Astrocyte of the cerebellum (primary cell): Measurements from ENCODE around the gene IFNAR1.
A peak's percentile ranks its signal among the peaks of the same experiment; 100 is the strongest.

Source experiments
- DNase-seq: peaks from one replicate; pipeline ENCODE4 v3.0.0-alpha.2; 2011; ENCODE audit warnings: low read depth
- H3K4me3 ChIP-seq: 2 replicates; pipeline ENCODE4 v1.5.1; 2011; ENCODE audit warnings: mild to moderate bottlenecking, low read depth, low read length, moderate library complexity
- in situ Hi-C: cut with HindIII; loops from 2 replicates; pipeline ENCODE4 v1.10.0; 2017; ENCODE audit warnings: low sequenced_read_pairs
- TF ChIP-seq, protein P1 (sequence below): IDR thresholded peaks from 2 replicates; pipeline ENCODE4 v1.5.1; 2012; ENCODE audit warnings: low read length, low read depth, moderate library complexity, mild to moderate bottlenecking; ENCODE audit errors: missing control alignments

Gene IFNAR1

DNA sequence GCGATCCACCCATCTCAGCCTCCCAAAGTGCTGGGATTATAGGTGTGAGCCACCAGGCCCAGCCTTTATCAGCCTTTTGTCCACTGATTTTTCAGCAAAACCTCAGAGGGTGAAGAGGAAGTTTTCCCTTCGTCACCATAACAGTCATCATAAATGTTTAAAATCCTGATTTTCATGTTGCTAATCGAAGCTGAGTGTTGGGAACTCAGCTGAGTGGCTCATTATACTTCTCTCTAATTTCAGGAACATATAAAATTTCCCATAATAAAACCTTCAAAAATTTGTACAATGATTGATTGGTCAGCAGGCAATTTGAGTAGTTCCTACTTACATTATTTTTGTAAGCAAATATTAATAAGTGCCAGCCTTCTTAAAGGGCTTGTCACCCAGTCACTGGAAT, 46.6 kb downstream of the IFNAR1 start:
- H3K4me3 ChIP-seq: no peak overlapping the region
- TF ChIP-seq, protein P1, sequence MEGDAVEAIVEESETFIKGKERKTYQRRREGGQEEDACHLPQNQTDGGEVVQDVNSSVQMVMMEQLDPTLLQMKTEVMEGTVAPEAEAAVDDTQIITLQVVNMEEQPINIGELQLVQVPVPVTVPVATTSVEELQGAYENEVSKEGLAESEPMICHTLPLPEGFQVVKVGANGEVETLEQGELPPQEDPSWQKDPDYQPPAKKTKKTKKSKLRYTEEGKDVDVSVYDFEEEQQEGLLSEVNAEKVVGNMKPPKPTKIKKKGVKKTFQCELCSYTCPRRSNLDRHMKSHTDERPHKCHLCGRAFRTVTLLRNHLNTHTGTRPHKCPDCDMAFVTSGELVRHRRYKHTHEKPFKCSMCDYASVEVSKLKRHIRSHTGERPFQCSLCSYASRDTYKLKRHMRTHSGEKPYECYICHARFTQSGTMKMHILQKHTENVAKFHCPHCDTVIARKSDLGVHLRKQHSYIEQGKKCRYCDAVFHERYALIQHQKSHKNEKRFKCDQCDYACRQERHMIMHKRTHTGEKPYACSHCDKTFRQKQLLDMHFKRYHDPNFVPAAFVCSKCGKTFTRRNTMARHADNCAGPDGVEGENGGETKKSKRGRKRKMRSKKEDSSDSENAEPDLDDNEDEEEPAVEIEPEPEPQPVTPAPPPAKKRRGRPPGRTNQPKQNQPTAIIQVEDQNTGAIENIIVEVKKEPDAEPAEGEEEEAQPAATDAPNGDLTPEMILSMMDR: no peak
- no peak for DNase-seq
- in situ Hi-C loops: no loop called here

DNA sequence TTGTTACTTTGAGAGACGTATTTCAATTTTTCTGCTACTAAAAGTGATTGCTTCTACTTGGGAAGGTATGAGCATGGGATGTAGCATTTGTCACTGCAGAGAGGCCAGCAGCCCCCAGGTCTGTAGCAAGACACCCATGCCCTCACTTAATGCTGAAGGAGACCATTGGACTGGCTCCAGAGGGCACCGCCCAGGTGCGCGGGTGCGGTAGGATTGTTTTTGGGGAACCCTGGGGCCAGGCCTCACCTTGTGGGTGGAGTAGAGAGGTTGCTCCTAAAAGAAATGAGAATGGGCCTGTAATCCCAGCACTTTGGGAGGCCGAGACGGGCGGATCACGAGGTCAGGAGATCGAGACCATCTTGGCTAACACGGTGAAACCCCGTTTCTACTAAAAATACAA, 47.8 kb downstream of the IFNAR1 start:
- TF ChIP-seq, protein P1: no peak
- no peak overlapping the region for H3K4me3 ChIP-seq
- in situ Hi-C loops: no loop called here
- no peak for DNase-seq

DNA sequence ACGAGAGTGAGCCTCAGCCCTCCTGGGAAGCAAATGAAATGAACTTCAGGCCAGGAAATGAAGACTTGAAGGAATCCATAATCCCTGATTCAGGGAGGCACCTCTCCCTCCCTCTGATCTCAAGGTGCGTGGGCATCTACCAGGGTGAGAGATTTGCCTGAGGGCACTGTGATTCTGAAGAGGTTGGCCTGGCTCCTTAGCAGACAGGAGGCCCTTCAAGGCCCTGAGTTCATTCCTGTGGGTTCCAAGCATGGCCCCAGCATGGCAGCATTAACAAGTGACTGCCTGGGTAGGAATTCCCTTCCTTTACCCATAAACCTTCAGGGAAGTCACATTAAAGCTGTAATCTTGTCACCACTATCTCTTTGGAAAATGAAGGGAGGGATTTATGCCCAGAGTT, 48.7 kb downstream of the IFNAR1 start:
- TF ChIP-seq, protein P1: no peak
- no peak overlapping the region for H3K4me3 ChIP-seq
- no peak for DNase-seq
- in situ Hi-C loops: no loop called here

DNA sequence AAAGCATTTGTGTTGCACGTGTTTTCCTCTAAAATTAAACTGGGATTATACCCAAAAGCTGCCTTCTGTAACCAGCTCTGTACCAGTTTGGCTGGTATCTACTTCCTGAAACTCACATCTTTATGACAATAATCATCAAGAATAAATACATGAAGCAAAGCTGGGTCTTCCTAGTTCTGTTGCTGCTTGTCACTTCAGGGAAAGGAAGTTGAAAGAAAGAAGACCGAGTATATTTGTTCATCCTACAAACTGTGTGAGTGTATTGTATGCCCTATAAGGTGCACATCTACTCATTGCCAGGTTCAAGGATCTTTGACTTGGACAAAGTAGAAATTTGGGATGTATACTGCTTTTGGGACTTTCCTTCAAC, 49.3 kb downstream of the IFNAR1 start:
- no peak for DNase-seq
- in situ Hi-C loops: no loop called here
- no peak overlapping the region for H3K4me3 ChIP-seq

DNA sequence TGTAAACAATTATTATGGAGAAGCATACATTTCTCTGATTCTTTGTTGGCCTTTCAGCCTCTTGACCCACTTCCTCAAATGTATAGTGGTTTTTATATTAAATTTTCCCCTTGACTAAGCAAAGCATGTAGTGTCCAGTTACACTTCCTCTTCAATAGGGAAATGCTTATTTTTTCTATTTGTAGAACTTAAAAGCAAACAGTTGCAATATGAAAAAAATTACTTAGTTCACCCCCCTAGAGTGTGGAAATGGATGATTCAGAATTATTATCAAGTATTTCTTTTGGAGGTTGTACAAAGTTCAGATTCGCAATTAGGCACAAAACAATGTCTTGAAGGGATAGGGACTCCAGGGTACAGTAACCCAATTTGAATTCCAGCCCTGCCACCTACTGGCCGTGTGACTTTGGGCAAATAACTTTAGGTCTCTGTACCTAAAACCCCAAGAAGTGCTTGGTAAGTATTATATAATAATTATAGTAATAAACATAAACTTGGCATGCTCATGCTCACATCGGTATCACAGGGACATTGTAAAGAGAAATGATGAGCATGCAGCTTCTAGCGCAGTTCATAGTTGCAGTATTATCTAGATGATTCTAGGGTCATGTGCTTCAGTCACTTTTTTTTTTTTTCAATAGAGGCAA, 49.8 kb downstream of the IFNAR1 start:
- TF ChIP-seq, protein P1: peak; percentile 72
- peak; percentile 28 for DNase-seq
- in situ Hi-C loops: no loop called here

More for the DNA sequence above, 49.3 kb downstream of the IFNAR1 start:
- TF ChIP-seq, protein P1: no peak

DNA sequence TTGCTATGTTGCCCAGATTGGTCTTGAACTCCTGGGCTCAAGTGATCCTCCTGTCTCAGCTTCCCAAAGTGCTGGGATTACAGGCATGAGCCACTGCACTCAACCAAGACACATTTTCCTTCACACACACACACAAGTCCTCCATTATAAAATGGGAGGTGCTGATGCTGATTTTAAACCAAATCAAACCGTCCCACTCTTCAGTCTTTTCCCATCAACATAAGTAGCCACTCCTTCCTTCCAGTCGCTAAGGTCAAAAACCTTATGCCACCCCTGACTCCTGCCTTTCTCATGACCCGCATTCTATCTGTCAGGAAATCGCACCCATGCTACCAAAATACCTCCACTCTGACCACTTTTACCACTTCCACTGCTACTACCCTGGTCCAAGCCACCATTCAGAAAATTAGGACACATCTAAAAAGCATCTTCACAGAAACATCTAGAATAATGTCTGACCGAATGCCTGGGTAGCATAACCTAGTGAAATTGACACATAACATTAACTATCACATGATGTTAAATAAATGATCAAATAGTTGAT, 50.4 kb downstream of the IFNAR1 start:
- in situ Hi-C loops: no loop called here
- TF ChIP-seq, protein P1: no peak
- H3K4me3 ChIP-seq: no peak overlapping the region
- no peak for DNase-seq

More for the DNA sequence above, 49.8 kb downstream of the IFNAR1 start:
- no peak overlapping the region for H3K4me3 ChIP-seq
